SK-N-SH treated with all-trans-retinoic acid at 6 μM for 48 hours (cell line): Measurements from ENCODE around the gene ENDOG.

Source experiments
- ARNTL ChIP-seq: fragments of 450-650 bp; formaldehyde crosslinking; IDR thresholded peaks from 2 replicates; pipeline ENCODE4 v1.5.0; 2020; ENCODE audit warnings: low read depth, mild to moderate bottlenecking, moderate library complexity, borderline replicate concordance
- CREB5 ChIP-seq: fragments of 250-450 bp; sonication (Bioruptor Pico); IDR thresholded peaks from 2 replicates; pipeline ENCODE4 v1.5.1; 2020; ENCODE audit warnings: low read depth, mild to moderate bottlenecking, moderate library complexity
- ESRRG ChIP-seq: fragments of 250-450 bp; sonication (Bioruptor Pico); IDR thresholded peaks from 2 replicates; pipeline ENCODE4 v1.6.1; 2021; ENCODE audit warnings: mild to moderate bottlenecking
- GLIS3 ChIP-seq: fragments of 250-450 bp; sonication (Bioruptor Pico); IDR thresholded peaks from 2 replicates; pipeline ENCODE4 v1.5.0; 2020; ENCODE audit warnings: mild to moderate bottlenecking, moderate library complexity
- PPARA ChIP-seq: fragments of 250-450 bp; sonication (Bioruptor Pico); IDR thresholded peaks from 2 replicates; pipeline ENCODE4 v1.5.0; 2020; ENCODE audit warnings: mild to moderate bottlenecking, borderline replicate concordance
- RARB ChIP-seq: fragments of 250-450 bp; sonication (Bioruptor Pico); IDR thresholded peaks from 2 replicates; pipeline ENCODE4 v1.8.0; 2021; ENCODE audit warnings: mild to moderate bottlenecking, moderate library complexity
- SNAI2 ChIP-seq: fragments of 250-450 bp; sonication (Bioruptor Pico); IDR thresholded peaks from 2 replicates; pipeline ENCODE4 v1.5.0; 2020; ENCODE audit warnings: mild to moderate bottlenecking, moderate library complexity
- ZFP3 ChIP-seq: fragments of 250-450 bp; sonication (Bioruptor Pico); IDR thresholded peaks from 2 replicates; pipeline ENCODE4 v1.5.0; 2020; ENCODE audit warnings: mild to moderate bottlenecking, moderate library complexity
- ZFP30 ChIP-seq: fragments of 450-650 bp; formaldehyde crosslinking; IDR thresholded peaks from 2 replicates; pipeline ENCODE4 v1.5.0; 2022; ENCODE audit warnings: mild to moderate bottlenecking, moderate library complexity
- ZNF565 ChIP-seq: fragments of 450-650 bp; formaldehyde crosslinking; conservative IDR thresholded peaks from 2 replicates; pipeline ENCODE4 v1.5.0; 2020; ENCODE audit warnings: low read depth, mild to moderate bottlenecking, moderate library complexity
- ZNF70 ChIP-seq: fragments of 450-650 bp; formaldehyde crosslinking; IDR thresholded peaks from 2 replicates; pipeline ENCODE4 v1.5.0; 2020; ENCODE audit warnings: mild to moderate bottlenecking, moderate library complexity
- TF ChIP-seq, protein P1 (sequence below): fragments of 250-450 bp; sonication (Bioruptor Pico); IDR thresholded peaks from 2 replicates; pipeline ENCODE4 v1.5.1; 2021; ENCODE audit warnings: mild to moderate bottlenecking, moderate library complexity
- TF ChIP-seq, protein P2 (sequence below): fragments of 250-450 bp; sonication (Bioruptor Pico); IDR thresholded peaks from 2 replicates; pipeline ENCODE4 v1.8.0; 2020; ENCODE audit warnings: mild to moderate bottlenecking, moderate library complexity, borderline replicate concordance

GRCh38 chr9:128836509-128837145 lies 18.3 kb downstream of the ENDOG start:
- TF ChIP-seq ESRRG (CRISPR knock-in tag) (no peak), RARB (CRISPR knock-in tag) (no peak), ZNF70 (CRISPR knock-in tag) (no peak), ZNF565 (CRISPR knock-in tag) (no peak), ARNTL (CRISPR knock-in tag) (no peak), ZFP30 (no peak), SNAI2 (no peak), ZFP3 (CRISPR knock-in tag) (no peak), PPARA (CRISPR knock-in tag) (no peak), GLIS3 (CRISPR knock-in tag) (no peak), CREB5 (CRISPR knock-in tag) (no peak)
- TF ChIP-seq, protein P1, sequence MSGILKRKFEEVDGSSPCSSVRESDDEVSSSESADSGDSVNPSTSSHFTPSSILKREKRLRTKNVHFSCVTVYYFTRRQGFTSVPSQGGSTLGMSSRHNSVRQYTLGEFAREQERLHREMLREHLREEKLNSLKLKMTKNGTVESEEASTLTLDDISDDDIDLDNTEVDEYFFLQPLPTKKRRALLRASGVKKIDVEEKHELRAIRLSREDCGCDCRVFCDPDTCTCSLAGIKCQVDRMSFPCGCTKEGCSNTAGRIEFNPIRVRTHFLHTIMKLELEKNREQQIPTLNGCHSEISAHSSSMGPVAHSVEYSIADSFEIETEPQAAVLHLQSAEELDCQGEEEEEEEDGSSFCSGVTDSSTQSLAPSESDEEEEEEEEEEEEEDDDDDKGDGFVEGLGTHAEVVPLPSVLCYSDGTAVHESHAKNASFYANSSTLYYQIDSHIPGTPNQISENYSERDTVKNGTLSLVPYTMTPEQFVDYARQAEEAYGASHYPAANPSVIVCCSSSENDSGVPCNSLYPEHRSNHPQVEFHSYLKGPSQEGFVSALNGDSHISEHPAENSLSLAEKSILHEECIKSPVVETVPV (CRISPR knock-in tag): no peak
- TF ChIP-seq, protein P2, sequence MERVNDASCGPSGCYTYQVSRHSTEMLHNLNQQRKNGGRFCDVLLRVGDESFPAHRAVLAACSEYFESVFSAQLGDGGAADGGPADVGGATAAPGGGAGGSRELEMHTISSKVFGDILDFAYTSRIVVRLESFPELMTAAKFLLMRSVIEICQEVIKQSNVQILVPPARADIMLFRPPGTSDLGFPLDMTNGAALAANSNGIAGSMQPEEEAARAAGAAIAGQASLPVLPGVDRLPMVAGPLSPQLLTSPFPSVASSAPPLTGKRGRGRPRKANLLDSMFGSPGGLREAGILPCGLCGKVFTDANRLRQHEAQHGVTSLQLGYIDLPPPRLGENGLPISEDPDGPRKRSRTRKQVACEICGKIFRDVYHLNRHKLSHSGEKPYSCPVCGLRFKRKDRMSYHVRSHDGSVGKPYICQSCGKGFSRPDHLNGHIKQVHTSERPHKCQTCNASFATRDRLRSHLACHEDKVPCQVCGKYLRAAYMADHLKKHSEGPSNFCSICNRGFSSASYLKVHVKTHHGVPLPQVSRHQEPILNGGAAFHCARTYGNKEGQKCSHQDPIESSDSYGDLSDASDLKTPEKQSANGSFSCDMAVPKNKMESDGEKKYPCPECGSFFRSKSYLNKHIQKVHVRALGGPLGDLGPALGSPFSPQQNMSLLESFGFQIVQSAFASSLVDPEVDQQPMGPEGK (CRISPR knock-in tag): no peak
